Fibroblast of villous mesenchyme (primary cell): ENCODE measurements around the gene EVX2. TPM values are rescaled to one million over a fixed set of nuclear protein-coding genes. Genes with fewer than 3 reads are reported as not detected.

Experiments used
- DNase-seq: peaks from one replicate; pipeline ENCODE4 v3.0.0-alpha.2; 2010; ENCODE audit warnings: low read depth
- H3K4me3 ChIP-seq: 2 replicates; pipeline ENCODE4 v1.5.1; 2011; ENCODE audit warnings: low read depth, mild to moderate bottlenecking, low read length
- CTCF ChIP-seq: IDR thresholded peaks from 2 replicates; pipeline ENCODE4 v1.5.1; 2012; ENCODE audit warnings: low read depth, mild to moderate bottlenecking, low read length; ENCODE audit not compliant: insufficient read depth
- total RNA-seq: library from RNA; depleted of rRNA; stranded (reverse); fragments of >200 nt; gene quantifications from 2 replicates; pipeline ENCODE4 v1.2.3, GENCODE V29; 2012

The EVX2 gene
- total RNA-seq, 1 donor: not detected

GRCh38 chr2:176027806-176028205 lies 56.0 kb downstream of the EVX2 start:
- H3K4me3 ChIP-seq: no peak overlapping the region
- no peak for DNase-seq
- no peak for TF ChIP-seq CTCF

Other genes with a start within 250 kb of the EVX2 start
- gene LNPK, start 81.7 kb downstream of the EVX2 start, total RNA-seq: 30.9 and 48.8 TPM in 2 replicates
- gene HOXD13, start 8.8 kb upstream of the EVX2 start, total RNA-seq: 0.43 TPM in 1 of 2 replicates, not detected in the other
- not detected in 2 replicates for gene HOXD12, start 15.8 kb upstream of the EVX2 start, total RNA-seq
- gene HOXD11, start 23.3 kb upstream of the EVX2 start, total RNA-seq: 26.4 and 42.3 TPM in 2 replicates
- 39.9 and 58.7 TPM in 2 replicates for gene HOXD10, start 32.8 kb upstream of the EVX2 start, total RNA-seq
- gene HOXD9, start 38.8 kb upstream of the EVX2 start, total RNA-seq: 10.6 and 11.2 TPM in 2 replicates
- 11.9 and 15.5 TPM in 2 replicates for gene HOXD8, start 45.7 kb upstream of the EVX2 start, total RNA-seq
- gene HOXD4, start 67.6 kb upstream of the EVX2 start, total RNA-seq: 5.5 and 7.8 TPM in 2 replicates
- 14.5 and 21.6 TPM in 2 replicates for gene HOXD3, start 73.3 kb upstream of the EVX2 start, total RNA-seq
- gene HOXD1, start 104.7 kb upstream of the EVX2 start, total RNA-seq: under 0.01 and 0.32 TPM in 2 replicates
- 12.2 and 16.8 TPM in 2 replicates for gene MTX2, start 185.5 kb upstream of the EVX2 start, total RNA-seq